Stimulated activated CD4-positive, alpha-beta T cell treated with anti-CD3 and anti-CD28 coated beads, Interleukin-12 subunit alpha, Interleukin-12 subunit beta, amount 100 ng/mL, for 48 hours (primary cell): ENCODE measurements around the gene PUS3.
A peak's percentile ranks its signal among the peaks of the same experiment; 100 is the strongest.

Experiments
- DNase-seq, 3 donors: peaks; one replicate each; pipeline ENCODE4 v3.0.0-alpha.2; 2020; ENCODE audit warnings: low read depth in 2 of 3, low spot score in 1 of 3

PUS3 gene

DNA sequence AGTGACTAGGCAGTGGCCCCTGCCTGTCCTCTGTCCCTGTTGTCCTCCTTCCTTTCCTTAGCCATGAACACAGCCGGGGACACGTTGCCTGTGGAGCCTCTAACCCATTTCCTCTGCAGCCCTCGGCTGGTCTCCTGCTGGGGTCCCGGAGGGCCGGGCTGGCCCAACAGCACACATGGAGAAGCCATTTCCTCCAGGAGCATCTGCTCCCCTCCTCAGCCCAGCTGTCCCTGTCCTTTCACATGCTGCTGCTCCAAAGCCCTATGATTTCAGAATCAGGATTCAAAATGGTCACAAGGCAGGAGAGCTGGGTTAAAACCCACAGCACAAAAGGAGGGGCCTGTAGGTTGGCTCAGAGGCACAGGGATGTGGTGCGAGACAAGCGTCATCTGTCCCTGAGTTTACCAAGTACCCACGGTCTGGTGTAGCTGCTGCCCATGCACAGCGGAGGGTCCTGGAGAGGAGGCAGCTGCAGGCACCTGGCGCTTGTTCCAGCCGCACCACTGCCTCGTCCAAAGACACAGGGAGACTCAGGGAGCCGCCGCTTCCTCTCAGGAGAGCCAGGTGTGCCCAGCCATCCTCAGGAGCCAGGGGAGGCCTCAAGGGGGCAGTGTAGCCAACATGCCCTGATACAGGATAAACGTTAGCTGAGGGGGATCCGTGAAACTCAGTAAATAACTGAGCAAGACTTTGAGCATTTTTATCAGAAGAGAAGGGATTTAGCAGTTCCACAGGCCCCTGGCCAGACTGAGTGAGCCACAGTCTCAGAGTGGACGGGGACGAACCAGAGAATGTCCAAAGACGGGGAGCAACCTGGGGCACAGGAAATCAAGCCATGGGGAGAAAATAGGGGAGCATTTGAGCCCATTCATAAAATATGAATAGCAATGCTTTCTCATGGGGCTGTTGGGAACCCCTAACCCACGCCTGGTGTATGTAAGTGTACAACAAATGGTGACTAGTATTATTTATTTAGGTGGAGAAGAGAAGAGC lies 38.9 kb upstream of the PUS3 start:
- DNase-seq, result peak; percentile 28 to 42 (median 33)

DNA sequence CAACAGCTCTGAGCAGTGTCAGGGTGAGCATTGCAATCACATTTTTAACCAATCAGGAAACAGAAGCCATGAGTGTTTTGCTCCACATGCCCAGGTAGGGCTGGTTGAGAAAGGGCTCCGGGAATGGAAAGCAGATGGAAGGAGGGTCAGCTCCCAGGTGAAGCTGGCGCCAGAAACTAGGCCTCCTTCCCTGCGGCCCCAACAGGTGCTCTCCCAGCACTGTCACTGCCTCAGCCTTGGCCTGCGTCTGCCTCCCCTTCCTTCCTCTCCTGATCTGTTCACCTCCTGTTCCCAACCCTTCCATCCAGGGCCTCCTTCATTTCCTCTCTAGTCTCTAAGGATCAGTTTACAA lies 38.2 kb upstream of the PUS3 start:
- DNase-seq, result no peak

DNA sequence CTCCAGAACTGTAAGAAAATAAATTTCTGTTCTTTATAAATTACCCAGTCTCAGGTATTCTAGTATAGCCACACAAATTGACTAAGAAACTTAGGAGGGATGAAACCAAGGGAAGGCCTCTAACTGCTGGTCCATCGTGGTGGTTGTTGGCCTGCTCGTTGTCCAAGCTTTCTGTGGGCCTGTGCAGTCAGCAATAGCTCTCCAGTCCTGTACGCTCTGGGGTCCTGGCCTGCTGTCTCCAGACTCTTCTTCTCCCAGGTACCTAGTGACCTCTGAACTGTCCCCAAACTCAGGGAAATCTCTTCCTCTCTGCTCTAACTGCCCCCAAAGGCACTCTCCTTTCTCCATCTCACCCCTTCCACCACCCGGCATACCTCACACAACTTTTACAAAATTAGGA lies 37.1 kb upstream of the PUS3 start:
- DNase-seq, result no peak

DNA sequence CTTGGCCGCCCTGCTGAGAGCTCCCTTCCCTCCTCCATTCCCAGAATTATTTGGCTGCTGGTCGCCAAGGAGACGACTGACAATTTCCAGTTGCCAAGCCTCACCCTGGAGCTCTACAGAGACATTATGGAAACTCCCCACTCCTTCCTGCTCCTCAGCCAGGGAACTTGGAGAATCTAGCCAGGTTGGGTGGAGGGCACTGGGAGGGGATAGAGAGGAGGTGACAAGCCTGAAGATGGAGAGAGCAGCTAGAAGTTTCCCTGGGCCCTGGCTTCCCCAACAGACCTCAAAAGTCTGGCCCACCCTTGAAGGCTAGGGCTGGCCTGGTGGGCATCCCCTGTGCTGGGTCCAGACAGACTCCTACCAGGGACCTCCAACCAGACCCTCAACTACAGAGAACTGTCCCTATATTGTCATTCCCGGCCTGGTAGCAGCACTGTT lies 36.1 kb upstream of the PUS3 start:
- no peak for DNase-seq

DNA sequence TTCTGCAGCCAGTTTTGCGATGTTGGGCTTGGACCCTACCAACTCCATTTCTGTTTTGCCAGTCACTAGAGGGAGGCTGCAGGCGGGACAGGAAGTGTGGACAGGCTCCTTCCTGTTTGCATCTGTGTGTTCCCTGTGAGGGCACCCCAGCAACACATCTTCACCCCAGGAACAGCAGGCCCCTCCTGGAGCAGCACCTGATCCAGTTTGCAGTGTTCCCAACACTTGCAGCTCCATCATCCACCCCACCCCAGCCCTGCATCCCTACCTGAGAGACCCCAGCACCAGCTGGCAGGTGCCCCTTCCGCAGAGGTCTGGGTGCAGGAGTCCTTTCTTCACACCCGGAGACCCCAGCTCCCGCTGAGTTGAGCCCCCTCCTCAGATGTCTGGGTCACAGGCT lies 35.4 kb upstream of the PUS3 start:
- DNase-seq, result no peak

DNA sequence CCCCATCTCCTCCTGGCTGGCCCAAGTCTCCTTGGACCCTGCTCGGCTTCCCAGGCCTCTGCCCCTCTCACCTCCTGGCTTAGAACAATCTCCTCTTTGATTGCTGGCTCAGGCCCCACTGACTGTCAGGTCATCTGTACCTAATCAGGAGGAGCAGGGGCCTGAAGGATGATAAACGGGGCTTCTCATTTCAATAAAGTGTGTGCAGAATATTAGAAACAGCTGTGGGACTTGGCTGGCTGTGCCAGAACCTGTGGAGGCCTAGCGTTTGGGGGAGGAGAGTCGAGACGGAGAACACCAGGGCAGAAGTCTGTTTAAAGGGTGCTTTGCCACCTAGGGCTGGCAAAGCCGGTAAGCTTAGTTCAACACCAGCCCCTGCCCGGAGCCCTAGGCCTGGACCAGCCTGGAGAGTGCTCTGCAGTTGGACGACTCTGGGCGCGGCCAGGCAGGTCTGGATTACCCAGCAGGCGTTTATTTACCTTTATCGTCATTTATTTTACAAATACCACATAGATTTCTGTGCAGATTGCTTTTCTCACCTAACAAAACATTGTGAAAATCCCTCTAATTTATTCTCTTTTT lies 32.7 kb upstream of the PUS3 start:
- DNase-seq, result no peak

DNA sequence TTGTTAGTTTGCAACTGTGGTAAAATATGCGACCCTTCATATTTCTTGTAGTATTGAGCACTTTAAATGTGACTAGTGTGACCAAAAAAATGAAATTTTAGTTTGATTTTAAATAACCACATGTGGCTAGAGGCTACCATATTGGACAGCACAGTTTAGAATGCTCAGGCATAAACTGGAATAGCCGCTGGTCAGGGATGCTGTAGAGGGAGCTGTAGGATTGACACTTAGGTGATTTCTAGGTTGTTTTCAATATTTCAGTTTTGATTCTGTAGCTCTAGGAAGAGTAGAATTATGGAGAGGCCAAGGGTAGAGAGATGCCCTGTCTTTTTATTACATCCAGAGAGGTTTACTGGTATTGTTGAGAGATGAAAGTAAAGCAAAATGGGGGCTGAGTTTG lies 32.0 kb upstream of the PUS3 start:
- no peak for DNase-seq

DNA sequence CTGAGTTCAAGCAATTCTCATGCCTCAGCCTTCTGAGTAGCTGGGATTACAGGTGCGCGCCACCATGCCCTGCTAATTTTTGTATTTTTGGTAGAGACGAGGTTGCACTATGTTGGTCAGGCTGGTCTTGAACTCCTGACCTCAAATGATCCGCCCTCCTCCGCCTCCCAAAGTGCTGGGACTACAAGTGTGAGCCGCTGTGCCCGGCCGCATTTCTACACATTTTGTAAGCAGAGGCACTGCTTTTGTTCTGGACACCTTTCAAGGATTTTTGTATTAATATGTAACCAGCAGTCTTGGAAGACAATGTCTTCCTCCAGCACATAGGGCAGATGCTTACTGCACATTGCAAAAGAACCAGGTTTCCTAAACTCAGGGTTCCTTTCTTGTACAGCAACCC lies 31.5 kb upstream of the PUS3 start:
- DNase-seq, result no peak

DNA sequence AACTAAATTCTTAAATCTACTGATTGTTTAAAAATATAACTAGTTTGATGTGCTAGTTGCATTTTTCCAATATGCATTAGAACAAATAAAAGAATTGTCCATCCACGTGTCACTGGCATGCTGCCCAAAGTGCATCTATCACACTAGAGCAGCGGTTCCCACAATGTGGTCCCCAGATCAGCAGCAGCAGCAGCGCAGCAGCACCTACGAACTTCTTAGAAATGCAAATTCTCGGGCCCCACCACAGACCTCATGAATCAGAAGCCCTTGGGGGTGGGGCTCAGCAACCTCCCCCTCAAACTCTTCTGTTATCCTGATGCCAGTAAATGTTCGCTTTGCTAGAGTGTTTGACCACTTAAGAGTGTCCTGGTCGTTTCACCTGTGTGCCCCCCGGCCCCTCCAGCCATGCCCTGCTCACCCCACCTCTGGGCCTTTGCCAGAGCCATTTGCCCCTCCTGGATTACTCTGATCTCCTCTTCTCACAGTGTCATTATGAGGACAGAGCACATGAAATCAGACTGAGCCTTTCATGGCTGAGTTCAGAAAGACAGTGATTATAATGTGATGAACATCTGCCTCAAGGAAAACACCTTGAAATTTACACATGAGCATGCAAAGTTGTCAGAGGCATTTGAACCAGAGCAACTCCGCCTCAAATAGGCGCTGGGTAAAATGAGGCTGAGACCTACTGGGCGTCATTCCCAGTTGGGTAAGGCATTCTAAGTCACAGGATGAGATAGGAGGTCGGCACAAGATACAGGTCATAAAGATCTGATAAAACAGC lies 30.2 kb upstream of the PUS3 start:
- DNase-seq, result no peak

DNA sequence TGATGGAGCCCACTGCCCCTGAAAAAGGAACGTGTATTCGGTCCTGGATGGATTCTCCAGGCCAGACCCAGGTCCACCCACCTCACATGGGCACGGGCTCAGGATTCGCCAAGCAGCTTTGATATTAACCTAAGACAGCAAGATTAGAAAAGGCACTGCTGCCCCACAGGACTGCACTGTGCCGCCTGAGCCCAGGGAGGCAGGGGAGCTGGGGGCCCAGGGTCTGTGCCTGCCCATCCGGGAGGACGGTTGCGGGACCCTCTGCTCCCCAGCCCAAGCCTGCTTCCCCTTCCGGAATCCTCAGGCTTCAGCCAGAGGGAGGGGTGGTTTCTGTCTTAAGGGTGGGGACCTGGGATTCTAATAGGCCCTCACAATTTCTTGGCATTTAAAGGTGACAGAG lies 29.3 kb upstream of the PUS3 start:
- no peak for DNase-seq

DNA sequence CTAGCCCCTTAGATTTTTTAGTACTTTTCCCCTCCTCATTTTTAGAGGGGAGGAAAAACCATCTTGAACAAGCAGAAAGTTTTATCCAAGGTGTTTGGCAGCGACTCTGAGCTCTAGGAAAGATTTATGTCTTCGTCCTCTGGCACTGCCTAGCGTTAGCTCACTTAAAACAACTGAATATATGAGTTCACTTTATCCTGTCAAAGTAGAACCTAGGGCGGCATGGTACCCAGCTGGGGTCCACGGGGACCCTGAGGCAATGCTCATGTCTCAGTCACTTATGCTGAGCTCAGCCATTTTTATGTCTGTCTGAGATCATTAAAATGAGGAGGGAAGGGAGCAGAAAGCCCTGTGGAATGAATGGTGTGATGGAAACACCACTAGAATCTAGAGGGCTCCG lies 28.7 kb upstream of the PUS3 start:
- no peak for DNase-seq

DNA sequence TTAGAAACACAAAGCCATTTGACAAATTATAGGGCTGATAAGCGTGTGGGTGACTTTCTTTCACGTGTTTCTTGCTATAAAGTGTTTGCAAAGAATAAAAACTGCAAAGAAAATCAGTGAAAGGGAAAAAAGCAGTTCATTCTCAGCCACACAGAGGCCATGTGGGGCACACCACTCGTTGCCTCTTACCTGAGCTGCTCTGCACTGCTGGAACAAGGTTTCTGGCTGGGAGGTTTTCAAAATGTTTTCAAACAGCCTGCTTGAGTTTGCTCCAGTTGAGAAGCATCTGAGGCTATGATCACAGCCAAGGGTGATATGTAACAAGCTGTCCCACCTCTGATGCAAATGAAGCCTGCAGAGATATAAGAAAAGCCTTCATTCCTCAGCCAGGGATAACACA lies 28.1 kb upstream of the PUS3 start:
- DNase-seq, result no peak

DNA sequence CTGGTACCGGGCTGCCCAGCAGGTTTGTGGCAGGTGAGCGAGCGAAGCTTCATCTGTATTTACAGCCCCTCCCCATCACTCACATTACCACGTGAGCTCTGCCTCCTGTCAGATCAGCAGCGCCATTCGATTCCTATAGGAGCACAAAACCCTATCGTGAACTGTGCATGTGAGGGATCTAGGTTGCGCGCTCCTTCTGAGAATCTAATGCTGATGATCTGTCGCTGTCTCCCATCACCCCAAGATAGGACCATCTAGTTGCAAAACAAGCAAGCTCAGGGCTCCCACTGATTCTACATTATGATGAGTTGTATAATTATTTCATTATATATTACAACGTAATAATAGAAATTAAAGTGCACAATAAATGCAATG lies 27.1 kb upstream of the PUS3 start:
- DNase-seq, result no peak

DNA sequence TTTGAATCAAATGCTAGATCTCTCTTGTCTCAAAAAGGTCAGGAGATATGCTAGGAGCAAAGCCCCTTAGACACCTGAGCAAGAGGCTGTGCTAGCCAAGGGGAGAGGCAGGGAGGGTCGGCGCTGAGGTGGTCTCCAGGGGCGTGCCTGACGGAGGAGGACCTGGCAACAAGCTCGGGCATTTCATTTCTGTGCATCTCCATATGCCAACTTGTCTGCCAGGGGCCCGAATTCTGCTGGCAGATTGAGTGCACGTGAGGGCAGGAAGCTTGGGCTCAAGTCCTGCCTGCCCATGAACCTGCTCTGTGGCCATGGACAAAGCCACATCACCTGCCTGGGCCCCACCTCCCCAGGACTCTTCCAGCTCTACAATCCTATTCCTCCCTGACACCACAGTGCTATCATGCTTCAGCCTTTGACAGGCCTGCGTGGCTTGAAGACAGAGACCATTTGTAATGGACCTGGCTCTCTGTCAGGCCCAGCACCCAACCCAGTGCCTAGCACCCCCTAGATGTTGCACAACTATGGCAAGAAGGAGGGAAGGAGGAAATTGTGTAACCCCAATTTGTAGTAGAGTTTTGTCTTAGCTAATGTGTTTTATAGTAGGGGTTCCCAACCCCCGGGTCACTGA lies 26.6 kb upstream of the PUS3 start:
- no peak for DNase-seq

DNA sequence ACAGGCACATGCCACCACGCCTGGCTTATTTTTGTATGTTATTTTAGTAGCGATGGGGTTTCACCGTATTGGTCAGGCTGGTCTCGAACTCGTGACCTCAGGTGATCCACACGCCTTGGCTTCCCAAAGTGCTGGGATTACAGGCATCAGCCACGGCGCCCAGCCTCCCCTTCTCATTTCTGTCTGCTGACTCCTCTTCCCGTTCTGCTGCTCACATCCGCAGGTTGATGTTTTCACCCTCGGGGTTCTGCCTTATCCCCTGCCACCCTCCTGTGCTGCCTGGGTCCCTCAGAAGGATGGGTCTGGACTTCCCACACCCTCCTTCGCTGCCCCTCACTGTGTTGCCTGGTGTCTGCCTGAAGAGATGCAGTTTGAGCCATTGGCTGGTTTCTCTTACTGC lies 23.7 kb upstream of the PUS3 start:
- DNase-seq, result no peak

DNA sequence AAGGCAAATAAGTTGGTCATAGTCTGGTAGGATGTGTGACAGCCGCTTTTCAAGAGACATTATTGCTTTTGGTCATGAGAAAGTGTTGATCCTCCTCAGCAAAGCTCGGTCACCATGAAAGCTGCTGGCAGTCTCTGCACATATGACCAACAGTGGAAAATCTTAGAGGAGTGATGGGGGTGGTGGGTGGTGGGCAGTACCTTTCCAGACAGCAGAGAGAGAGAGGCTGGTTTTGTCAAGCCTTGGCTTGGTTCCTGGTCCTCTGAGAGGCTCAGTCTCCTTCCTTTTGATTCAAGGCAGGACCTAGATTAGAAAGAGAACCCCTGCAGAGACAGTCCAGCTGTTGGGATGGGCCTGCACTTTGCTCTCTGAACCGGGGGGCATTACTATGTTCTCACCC lies 22.8 kb upstream of the PUS3 start:
- DNase-seq, result no peak

DNA sequence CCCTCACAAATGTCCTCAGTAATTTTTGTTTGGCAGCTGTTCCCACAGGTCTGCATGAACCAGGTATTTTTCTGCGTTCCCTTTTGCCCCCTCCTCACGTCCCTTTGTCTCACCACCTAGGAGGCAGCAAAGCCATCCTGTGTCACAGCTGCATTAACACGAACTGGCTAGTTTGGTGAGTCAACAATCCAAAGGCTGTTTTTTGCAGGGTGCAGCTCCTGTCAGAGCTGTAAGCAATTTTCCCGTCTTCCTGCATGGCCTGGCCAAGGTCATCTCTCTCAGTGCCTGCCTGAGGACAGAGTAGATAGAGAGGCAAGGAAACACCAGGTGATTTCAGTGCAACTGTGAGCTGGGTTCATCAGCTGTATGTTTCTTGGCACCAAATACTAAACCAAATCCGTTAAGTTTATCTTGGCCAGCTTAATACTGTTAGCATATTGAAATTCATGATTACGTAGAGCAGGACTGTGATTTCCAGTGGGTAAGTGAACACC lies 22.3 kb upstream of the PUS3 start:
- no peak for DNase-seq

DNA sequence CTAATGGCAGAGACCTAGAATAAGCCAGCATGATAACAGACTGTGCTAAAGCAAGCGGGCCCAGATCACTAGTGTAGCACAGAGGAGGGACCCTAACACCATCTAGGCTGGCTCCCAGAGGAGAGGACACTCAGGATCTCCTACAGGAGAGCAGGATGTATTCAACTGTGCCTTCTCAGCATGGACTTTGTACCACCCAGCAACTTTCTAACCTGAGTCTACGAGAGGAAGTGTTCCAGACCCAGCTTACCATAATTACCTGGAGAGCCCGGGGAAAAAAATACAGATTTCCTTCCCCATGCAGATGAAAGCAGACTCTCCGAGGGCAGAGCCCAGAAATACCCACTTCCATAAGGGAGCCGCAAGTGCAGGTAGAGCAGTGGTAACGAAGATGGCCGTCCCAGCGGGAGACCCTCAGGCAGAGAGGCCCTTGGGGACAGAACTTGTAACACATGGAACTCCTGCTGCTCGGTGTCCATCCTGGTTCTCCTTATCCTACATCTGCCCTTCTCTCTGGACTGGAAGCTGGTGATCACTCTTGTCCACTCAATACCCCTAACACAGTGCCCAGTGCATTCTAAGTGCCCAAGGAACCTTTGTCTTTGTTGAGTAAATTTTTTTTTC lies 21.5 kb upstream of the PUS3 start:
- no peak for DNase-seq

DNA sequence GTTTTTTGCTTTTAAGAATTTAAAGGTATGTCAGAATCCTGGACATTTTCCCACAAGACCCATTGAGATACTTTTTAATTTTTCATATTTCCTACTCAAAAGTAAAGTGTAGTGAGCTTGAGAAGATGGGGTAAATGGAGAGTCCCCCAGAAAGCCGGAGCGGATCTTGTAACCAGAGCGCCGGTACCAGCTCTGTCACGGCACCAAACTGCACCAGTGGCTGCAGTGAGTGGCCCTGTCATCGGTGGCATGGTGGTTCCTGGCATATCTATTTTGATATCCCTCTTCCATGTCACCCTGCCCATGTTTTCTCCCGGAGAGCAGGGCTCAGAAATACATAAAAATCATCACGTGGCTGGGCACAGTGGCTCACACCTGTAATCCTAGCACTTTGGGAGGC lies 20.6 kb upstream of the PUS3 start:
- no peak for DNase-seq

DNA sequence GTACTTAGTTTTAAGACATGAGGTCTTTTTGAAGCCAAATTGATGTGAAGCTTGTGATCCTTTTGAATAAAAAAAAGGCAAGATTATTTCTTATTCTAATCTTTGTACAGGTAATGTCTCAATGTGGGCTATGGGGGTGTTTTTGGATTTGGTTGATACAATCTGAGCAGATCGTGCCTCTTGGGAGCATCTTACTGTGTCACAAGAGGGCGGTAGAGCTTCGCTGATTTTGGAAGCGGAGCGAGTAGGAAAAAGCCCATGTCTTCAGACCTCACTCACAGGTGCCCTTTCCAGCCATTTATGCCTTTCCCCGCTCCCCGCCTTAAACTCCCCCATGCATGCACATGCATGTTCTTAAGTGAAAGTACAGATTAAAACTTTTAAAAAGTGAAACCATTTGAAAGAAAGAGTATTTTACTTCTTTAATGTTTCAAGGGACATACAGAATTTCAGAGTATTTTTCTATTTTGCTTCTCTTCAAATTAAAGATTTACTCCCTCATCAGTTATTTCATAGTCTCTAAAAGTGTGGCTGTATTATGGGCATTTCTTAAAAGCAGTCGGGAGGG lies 20.1 kb upstream of the PUS3 start:
- peak; percentile 25 to 67 (median 29) for DNase-seq

DNA sequence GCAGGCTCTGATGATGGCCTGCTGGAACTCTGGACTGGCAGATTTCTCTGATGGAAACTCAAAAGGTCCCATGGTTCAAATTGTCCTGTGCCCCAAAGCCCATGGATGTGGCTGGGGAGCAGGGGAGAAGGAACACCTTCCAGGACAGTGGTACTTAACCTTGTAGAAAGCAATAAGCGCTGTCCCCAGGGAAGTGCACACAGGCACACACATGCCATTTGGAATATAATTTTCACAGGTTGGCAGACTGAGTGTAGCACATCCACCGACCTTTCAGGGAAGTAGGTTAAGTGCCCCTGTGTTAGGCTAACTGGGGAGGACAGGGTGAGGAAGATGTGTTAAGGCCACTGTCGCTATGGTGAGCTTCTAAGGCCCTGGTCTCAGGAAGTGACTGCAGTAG lies 19.1 kb upstream of the PUS3 start:
- DNase-seq, result no peak
